GM23338 (cell line): ENCODE results near the gene FKRP. TPM values are rescaled to one million over a fixed set of nuclear protein-coding genes. Genes with fewer than 3 reads are reported as not detected.

ENCODE experiments used
- ATAC-seq: fragments of 200-7000 bp; cut with Tn5 transposase; 3 replicates; pipeline ENCODE4 v1.9.1; 2020
- DNase-seq: peaks from one replicate; pipeline ENCODE4 v3.0.0-alpha.2; 2015; ENCODE audit warnings: low spot score
- H2AFZ ChIP-seq: fragments of 200-600 bp; sonication (generic); 2 replicates; pipeline ENCODE4 v1.8.0; 2016; ENCODE audit warnings: antibody characterized with exemption, mild to moderate bottlenecking, moderate library complexity
- H3F3A ChIP-seq: fragments of 200-600 bp; sonication (generic); replicated peaks from 2 replicates; pipeline ENCODE4 v1.8.0; 2017; ENCODE audit warnings: antibody characterized with exemption, mixed run types, low read depth
- H3K27ac ChIP-seq: fragments of 200-600 bp; sonication (generic); 2 replicates; pipeline ENCODE4 v1.6.1; 2016; ENCODE audit warnings: low read depth
- H3K27me3 ChIP-seq: fragments of 200-600 bp; sonication (generic); 2 replicates; pipeline ENCODE4 v1.8.0; 2016; ENCODE audit warnings: mild to moderate bottlenecking, mixed run types, moderate library complexity; ENCODE audit not compliant: insufficient read depth
- H3K36me3 ChIP-seq: fragments of 200-600 bp; sonication (generic); 2 replicates; pipeline ENCODE4 v1.8.0; 2016; ENCODE audit warnings: mild to moderate bottlenecking; ENCODE audit not compliant: insufficient read depth
- H3K4me1 ChIP-seq: fragments of 200-600 bp; sonication (generic); 2 replicates; pipeline ENCODE4 v1.8.0; 2016; ENCODE audit warnings: mild to moderate bottlenecking, moderate library complexity; ENCODE audit not compliant: insufficient read depth
- H3K4me2 ChIP-seq: fragments of 200-600 bp; sonication (generic); 2 replicates; pipeline ENCODE4 v1.7.1; 2017; ENCODE audit warnings: mixed run types
- H3K4me3 ChIP-seq: fragments of 200-600 bp; sonication (generic); 2 replicates; pipeline ENCODE4 v1.6.1; 2016; ENCODE audit warnings: mixed run types
- H3K79me2 ChIP-seq: fragments of 200-600 bp; sonication (generic); replicated peaks from 2 replicates; pipeline ENCODE4 v1.8.0; 2017; ENCODE audit warnings: mild to moderate bottlenecking; ENCODE audit not compliant: insufficient read depth
- H3K9me2 ChIP-seq: fragments of 200-600 bp; sonication (generic); 2 replicates; pipeline ENCODE4 v1.8.0; 2017; ENCODE audit not compliant: insufficient read depth
- H4K20me1 ChIP-seq: fragments of 200-600 bp; sonication (generic); replicated peaks from 2 replicates; pipeline ENCODE4 v1.8.0; 2017; ENCODE audit warnings: mild to moderate bottlenecking; ENCODE audit not compliant: insufficient read depth
- H3K27ac Mint-ChIP-seq: 2 replicates; pipeline ENCODE4 v1.8.0; 2020; ENCODE audit warnings: inconsistent platforms, mild to moderate bottlenecking, moderate library complexity, mixed read lengths
- H3K27me3 Mint-ChIP-seq: 3 replicates; pipeline ENCODE4 v1.8.0; 2022; ENCODE audit warnings: low read depth, mild to moderate bottlenecking, moderate library complexity, mixed read lengths, inconsistent platforms; ENCODE audit not compliant: insufficient read depth, poor library complexity
- H3K36me3 Mint-ChIP-seq: 3 replicates; pipeline ENCODE4 v1.8.0; 2021; ENCODE audit warnings: low read depth, mild to moderate bottlenecking, inconsistent platforms, moderate library complexity, mixed read lengths
- H3K4me1 Mint-ChIP-seq: 3 replicates; pipeline ENCODE4 v1.8.0; 2020; ENCODE audit warnings: mild to moderate bottlenecking, inconsistent platforms, mixed read lengths
- H3K4me3 Mint-ChIP-seq: 3 replicates; pipeline ENCODE4 v1.8.0; 2021; ENCODE audit warnings: moderate library complexity, mild to moderate bottlenecking, inconsistent platforms, mixed read lengths
- H3K9me3 Mint-ChIP-seq: 3 replicates; pipeline ENCODE4 v1.8.0; 2020; ENCODE audit warnings: moderate library complexity, mild to moderate bottlenecking, inconsistent platforms, mixed read lengths
- EZH2 ChIP-seq: fragments of 200-600 bp; sonication (generic); IDR thresholded peaks from one replicate; pipeline ENCODE4 v1.8.0; 2017; ENCODE audit warnings: antibody characterized with exemption, mild to moderate bottlenecking, low read depth; ENCODE audit not compliant: unreplicated experiment
- EZH2phosphoT487 ChIP-seq: fragments of 200-600 bp; sonication (generic); IDR thresholded peaks from one replicate; pipeline ENCODE4 v1.8.1; 2018; ENCODE audit warnings: antibody characterized with exemption; ENCODE audit not compliant: unreplicated experiment
- NANOG ChIP-seq: IDR thresholded peaks from 2 replicates; pipeline ENCODE4 v1.6.1; 2016; ENCODE audit warnings: antibody characterized with exemption, borderline replicate concordance
- POLR2AphosphoS5 ChIP-seq: IDR thresholded peaks from 2 replicates; pipeline ENCODE4 v1.6.1; 2016; ENCODE audit warnings: antibody characterized with exemption, low read depth
- STAT1 ChIP-seq: IDR thresholded peaks from one replicate; pipeline ENCODE4 v1.6.1; 2016; ENCODE audit warnings: antibody characterized with exemption; ENCODE audit not compliant: unreplicated experiment
- ZNF331 ChIP-seq: fragments of 250-450 bp; sonication (Bioruptor Pico); IDR thresholded peaks from 2 replicates; pipeline ENCODE4 v1.5.0; 2020; ENCODE audit warnings: low read depth, mild to moderate bottlenecking, moderate library complexity
- polyA plus RNA-seq: library from polyadenylated mRNA; unstranded; fragments of >200 nt; fragmentation: Nextera tagmentation; extraction: Ambion mirVana; gene quantifications from 2 replicates; pipeline ENCODE4 v1.2.1, GENCODE V29; 2016
- total RNA-seq: library from RNA; depleted of rRNA; stranded (reverse); fragments of >200 nt; shearing (Covaris generic); gene quantifications from 2 replicates; pipeline ENCODE4 v1.2.3, GENCODE V29; 2014
- TF ChIP-seq, protein P1 (sequence below), 2 experiments: fragments of 200-600 bp in 1 of 2; sonication (generic) in 1 of 2; conservative IDR thresholded peaks; 2 replicates each; pipeline versions ENCODE4 v1.5.1 to v1.6.1; 2016 to 2017; ENCODE audit warnings: antibody characterized with exemption in 2 of 2, low read depth in 2 of 2, mild to moderate bottlenecking in 2 of 2, moderate library complexity in 1 of 2
- TF ChIP-seq, protein P2 (sequence below): fragments of 250-450 bp; sonication (Bioruptor Pico); IDR thresholded peaks from 2 replicates; pipeline ENCODE4 v1.5.0; 2020; ENCODE audit warnings: mild to moderate bottlenecking, moderate library complexity
- TF ChIP-seq, protein P3 (sequence below): IDR thresholded peaks from one replicate; pipeline ENCODE4 v1.6.1; 2018; ENCODE audit warnings: antibody characterized with exemption; ENCODE audit not compliant: unreplicated experiment
- TF ChIP-seq, protein P4 (sequence below): IDR thresholded peaks from 2 replicates; pipeline ENCODE4 v1.6.1; 2016; ENCODE audit warnings: antibody characterized with exemption

Gene FKRP
- total and polyA plus RNA-seq, 2 experiments from 2014 or later = 11.5 to 31.9 TPM

DNA sequence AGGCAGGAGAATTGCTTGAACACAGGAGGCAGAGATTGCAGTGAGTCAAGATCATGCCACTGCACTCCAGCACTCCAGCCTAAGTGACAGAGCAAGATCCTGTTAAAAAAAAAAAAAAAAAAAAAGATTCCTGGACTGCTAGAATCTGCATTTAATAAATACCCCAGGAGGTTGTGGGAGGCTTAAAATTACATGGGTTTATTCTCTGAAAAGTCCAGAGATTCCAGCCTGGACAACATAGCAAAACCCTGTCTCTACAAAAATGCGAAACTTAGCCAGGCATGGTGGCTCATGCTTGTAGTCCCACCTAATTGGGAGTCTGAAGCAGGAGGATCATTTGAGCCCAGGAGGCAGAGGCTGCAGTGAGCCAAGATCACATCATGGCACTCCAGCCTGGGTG, 52.0 kb downstream of the FKRP start (continued):
- no peak for TF ChIP-seq ZNF331
- TF ChIP-seq, protein P1, sequence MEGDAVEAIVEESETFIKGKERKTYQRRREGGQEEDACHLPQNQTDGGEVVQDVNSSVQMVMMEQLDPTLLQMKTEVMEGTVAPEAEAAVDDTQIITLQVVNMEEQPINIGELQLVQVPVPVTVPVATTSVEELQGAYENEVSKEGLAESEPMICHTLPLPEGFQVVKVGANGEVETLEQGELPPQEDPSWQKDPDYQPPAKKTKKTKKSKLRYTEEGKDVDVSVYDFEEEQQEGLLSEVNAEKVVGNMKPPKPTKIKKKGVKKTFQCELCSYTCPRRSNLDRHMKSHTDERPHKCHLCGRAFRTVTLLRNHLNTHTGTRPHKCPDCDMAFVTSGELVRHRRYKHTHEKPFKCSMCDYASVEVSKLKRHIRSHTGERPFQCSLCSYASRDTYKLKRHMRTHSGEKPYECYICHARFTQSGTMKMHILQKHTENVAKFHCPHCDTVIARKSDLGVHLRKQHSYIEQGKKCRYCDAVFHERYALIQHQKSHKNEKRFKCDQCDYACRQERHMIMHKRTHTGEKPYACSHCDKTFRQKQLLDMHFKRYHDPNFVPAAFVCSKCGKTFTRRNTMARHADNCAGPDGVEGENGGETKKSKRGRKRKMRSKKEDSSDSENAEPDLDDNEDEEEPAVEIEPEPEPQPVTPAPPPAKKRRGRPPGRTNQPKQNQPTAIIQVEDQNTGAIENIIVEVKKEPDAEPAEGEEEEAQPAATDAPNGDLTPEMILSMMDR (conservative IDR thresholded peaks at IDR 0.05; ENCODE audit: low read depth in 2 of 2) = no peak

- H3K27ac Mint-ChIP-seq = no peak overlapping the region
- ATAC-seq (no peak), DNase-seq (no peak)
- Histone ChIP-seq H3K36me3 (no peaks in the 10 kb centered on the region), H3K79me2 (no peaks in the 10 kb centered on the region), H3K4me3 (no peak overlapping the region), H3K9me2 (no peaks in the 10 kb centered on the region), H4K20me1 (no peaks in the 10 kb centered on the region), H3K27ac (no peak overlapping the region), H3K27me3 (no peaks in the 10 kb centered on the region), H3K4me1 (no peaks in the 10 kb centered on the region), H3F3A (no peaks in the 10 kb centered on the region), H2AFZ (no peak overlapping the region), H3K4me2 (no peak overlapping the region)
- H3K9me3 Mint-ChIP-seq = no peaks in the 10 kb centered on the region
- no peak overlapping the region for H3K4me3 Mint-ChIP-seq
- no peaks in the 10 kb centered on the region for H3K36me3 Mint-ChIP-seq
- H3K4me1 Mint-ChIP-seq = no peaks in the 10 kb centered on the region
- peaks cover 9% of the 10 kb centered on the region for H3K27me3 Mint-ChIP-seq
- TF ChIP-seq, protein P2, sequence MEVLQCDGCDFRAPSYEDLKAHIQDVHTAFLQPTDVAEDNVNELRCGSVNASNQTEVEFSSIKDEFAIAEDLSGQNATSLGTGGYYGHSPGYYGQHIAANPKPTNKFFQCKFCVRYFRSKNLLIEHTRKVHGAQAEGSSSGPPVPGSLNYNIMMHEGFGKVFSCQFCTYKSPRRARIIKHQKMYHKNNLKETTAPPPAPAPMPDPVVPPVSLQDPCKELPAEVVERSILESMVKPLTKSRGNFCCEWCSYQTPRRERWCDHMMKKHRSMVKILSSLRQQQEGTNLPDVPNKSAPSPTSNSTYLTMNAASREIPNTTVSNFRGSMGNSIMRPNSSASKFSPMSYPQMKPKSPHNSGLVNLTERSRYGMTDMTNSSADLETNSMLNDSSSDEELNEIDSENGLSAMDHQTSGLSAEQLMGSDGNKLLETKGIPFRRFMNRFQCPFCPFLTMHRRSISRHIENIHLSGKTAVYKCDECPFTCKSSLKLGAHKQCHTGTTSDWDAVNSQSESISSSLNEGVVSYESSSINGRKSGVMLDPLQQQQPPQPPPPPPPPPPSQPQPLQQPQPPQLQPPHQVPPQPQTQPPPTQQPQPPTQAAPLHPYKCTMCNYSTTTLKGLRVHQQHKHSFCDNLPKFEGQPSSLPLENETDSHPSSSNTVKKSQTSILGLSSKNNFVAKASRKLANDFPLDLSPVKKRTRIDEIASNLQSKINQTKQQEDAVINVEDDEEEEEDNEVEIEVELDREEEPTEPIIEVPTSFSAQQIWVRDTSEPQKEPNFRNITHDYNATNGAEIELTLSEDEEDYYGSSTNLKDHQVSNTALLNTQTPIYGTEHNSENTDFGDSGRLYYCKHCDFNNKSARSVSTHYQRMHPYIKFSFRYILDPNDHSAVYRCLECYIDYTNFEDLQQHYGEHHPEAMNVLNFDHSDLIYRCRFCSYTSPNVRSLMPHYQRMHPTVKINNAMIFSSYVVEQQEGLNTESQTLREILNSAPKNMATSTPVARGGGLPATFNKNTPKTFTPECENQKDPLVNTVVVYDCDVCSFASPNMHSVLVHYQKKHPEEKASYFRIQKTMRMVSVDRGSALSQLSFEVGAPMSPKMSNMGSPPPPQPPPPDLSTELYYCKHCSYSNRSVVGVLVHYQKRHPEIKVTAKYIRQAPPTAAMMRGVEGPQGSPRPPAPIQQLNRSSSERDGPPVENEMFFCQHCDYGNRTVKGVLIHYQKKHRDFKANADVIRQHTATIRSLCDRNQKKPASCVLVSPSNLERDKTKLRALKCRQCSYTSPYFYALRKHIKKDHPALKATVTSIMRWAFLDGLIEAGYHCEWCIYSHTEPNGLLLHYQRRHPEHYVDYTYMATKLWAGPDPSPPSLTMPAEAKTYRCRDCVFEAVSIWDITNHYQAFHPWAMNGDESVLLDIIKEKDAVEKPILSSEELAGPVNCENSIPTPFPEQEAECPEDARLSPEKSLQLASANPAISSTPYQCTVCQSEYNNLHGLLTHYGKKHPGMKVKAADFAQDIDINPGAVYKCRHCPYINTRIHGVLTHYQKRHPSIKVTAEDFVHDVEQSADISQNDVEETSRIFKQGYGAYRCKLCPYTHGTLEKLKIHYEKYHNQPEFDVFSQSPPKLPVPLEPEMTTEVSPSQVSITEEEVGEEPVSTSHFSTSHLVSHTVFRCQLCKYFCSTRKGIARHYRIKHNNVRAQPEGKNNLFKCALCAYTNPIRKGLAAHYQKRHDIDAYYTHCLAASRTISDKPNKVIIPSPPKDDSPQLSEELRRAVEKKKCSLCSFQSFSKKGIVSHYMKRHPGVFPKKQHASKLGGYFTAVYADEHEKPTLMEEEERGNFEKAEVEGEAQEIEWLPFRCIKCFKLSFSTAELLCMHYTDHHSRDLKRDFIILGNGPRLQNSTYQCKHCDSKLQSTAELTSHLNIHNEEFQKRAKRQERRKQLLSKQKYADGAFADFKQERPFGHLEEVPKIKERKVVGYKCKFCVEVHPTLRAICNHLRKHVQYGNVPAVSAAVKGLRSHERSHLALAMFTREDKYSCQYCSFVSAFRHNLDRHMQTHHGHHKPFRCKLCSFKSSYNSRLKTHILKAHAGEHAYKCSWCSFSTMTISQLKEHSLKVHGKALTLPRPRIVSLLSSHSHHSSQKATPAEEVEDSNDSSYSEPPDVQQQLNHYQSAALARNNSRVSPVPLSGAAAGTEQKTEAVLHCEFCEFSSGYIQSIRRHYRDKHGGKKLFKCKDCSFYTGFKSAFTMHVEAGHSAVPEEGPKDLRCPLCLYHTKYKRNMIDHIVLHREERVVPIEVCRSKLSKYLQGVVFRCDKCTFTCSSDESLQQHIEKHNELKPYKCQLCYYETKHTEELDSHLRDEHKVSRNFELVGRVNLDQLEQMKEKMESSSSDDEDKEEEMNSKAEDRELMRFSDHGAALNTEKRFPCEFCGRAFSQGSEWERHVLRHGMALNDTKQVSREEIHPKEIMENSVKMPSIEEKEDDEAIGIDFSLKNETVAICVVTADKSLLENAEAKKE (CRISPR knock-in tag) = no peak
- no peak for TF ChIP-seq EZH2phosphoT487
- TF ChIP-seq, protein P1 (conservative IDR thresholded peaks at IDR 0.05; ENCODE audit: low read depth in 2 of 2) = no peak
- no peak for TF ChIP-seq POLR2AphosphoS5
- TF ChIP-seq, protein P3, sequence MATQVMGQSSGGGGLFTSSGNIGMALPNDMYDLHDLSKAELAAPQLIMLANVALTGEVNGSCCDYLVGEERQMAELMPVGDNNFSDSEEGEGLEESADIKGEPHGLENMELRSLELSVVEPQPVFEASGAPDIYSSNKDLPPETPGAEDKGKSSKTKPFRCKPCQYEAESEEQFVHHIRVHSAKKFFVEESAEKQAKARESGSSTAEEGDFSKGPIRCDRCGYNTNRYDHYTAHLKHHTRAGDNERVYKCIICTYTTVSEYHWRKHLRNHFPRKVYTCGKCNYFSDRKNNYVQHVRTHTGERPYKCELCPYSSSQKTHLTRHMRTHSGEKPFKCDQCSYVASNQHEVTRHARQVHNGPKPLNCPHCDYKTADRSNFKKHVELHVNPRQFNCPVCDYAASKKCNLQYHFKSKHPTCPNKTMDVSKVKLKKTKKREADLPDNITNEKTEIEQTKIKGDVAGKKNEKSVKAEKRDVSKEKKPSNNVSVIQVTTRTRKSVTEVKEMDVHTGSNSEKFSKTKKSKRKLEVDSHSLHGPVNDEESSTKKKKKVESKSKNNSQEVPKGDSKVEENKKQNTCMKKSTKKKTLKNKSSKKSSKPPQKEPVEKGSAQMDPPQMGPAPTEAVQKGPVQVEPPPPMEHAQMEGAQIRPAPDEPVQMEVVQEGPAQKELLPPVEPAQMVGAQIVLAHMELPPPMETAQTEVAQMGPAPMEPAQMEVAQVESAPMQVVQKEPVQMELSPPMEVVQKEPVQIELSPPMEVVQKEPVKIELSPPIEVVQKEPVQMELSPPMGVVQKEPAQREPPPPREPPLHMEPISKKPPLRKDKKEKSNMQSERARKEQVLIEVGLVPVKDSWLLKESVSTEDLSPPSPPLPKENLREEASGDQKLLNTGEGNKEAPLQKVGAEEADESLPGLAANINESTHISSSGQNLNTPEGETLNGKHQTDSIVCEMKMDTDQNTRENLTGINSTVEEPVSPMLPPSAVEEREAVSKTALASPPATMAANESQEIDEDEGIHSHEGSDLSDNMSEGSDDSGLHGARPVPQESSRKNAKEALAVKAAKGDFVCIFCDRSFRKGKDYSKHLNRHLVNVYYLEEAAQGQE = no peak
- no peak for TF ChIP-seq NANOG
- TF ChIP-seq STAT1 = no peak
- no peak for TF ChIP-seq ZNF331
- no peak for TF ChIP-seq EZH2
- TF ChIP-seq, protein P4, sequence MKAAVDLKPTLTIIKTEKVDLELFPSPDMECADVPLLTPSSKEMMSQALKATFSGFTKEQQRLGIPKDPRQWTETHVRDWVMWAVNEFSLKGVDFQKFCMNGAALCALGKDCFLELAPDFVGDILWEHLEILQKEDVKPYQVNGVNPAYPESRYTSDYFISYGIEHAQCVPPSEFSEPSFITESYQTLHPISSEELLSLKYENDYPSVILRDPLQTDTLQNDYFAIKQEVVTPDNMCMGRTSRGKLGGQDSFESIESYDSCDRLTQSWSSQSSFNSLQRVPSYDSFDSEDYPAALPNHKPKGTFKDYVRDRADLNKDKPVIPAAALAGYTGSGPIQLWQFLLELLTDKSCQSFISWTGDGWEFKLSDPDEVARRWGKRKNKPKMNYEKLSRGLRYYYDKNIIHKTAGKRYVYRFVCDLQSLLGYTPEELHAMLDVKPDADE = no peak
These were observed 52.9 kb downstream of the FKRP start for GRCh38 chr19:46798713-46799112.
